ENCODE results near the gene WDR59. TPM values are rescaled to one million over a fixed set of nuclear protein-coding genes. Genes with fewer than 3 reads are reported as not detected.

The WDR59 gene
- total and polyA plus RNA-seq, 2 donors (not counting 3 experiments of a cell fraction or from before 2014, with no cell fraction given) = 51.1 to 60.0 TPM

GRCh38 chr16:75007443-75007842 lies 22.5 kb upstream of the WDR59 start:
- Histone ChIP-seq H3K27me3 (ENCODE audit: control insufficient read depth in 2 of 2, insufficient read depth in 2 of 2, low read length in 2 of 2) (no peaks in the 10 kb centered on the region), H4K20me1 (replicated peaks; ENCODE audit: control insufficient read depth, extremely low read depth, insufficient read depth, low read length) (no peaks in the 10 kb centered on the region), H3K9ac (replicated peaks; ENCODE audit: extremely low read depth, insufficient read depth, low read length) (no peak overlapping the region), H3K4me1 (ENCODE audit: control insufficient read depth, extremely low read depth, insufficient read depth, low read length) (peaks cover 16% of the 10 kb centered on the region), H3K27ac (ENCODE audit: insufficient read depth, low read depth, low read length) (no peak overlapping the region), H3K4me2 (ENCODE audit: insufficient read depth, low read length) (no peak overlapping the region), H3K79me2 (ENCODE audit: control insufficient read depth, insufficient read depth, low read length) (peaks cover 62% of the 10 kb centered on the region), H3K9me3 (replicated peaks; ENCODE audit: control insufficient read depth, insufficient read depth, low read length) (no peaks in the 10 kb centered on the region), H2AFZ (ENCODE audit: low read depth, low read length) (no peak overlapping the region), H3K9me1 (replicated peaks; ENCODE audit: control insufficient read depth, extremely low read depth, insufficient read depth, low read length) (no peaks in the 10 kb centered on the region), H3K36me3 (ENCODE audit: control insufficient read depth in 2 of 2, extremely low read depth in 1 of 2, insufficient read depth in 2 of 2, low read length in 2 of 2) (no peaks in the 10 kb centered on the region), H3K4me3 (replicated peaks in 1 of 3; ENCODE audit: insufficient read depth in 1 of 3, low read depth in 1 of 3, low read length in 3 of 3) (no peak overlapping the region)
- intact Hi-C loops (cut with micrococcal nuclease) = no loop called here
- ChIA-PET CTCF (interaction anchor here (2.0 to 2.2 kb wide), 2 partner anchors 9 to 103 kb away, joined by 6 to 8 read pairs; partner anchors contain the start of gene ZNRF1), POLR2A (no interaction called here)
- dilution Hi-C loops (cut with MboI; ENCODE audit: extremely low pct_ligation_motif_present, low sequenced_read_pairs) = no loop called here
- no TSS peak for BruUV-seq (replicated peaks)
- FAIRE-seq (no peak), DNase-seq (ENCODE audit: low read depth, low spot score) (no peak)
- TF ChIP-seq EZH2 (IDR thresholded peaks at IDR 0.05; ENCODE audit: borderline replicate concordance, low read depth, low read length, severe bottlenecking) (no peak), MYC (IDR thresholded peaks at IDR 0.05; ENCODE audit: low read depth, low read length) (no peak), FOS (IDR thresholded peaks at IDR 0.05; ENCODE audit: borderline replicate concordance, insufficient read depth, low read length) (no peak), POLR2AphosphoS5 (IDR thresholded peaks at IDR 0.05; ENCODE audit: insufficient read depth, low read depth, low read length) (no peak), JUN (IDR thresholded peaks at IDR 0.05; ENCODE audit: borderline replicate concordance, insufficient read depth, insufficient read length, low read depth) (no peak), POLR2A (IDR thresholded peaks at IDR 0.05; ENCODE audit: low read depth, low read length) (no peak), GATA2 (IDR thresholded peaks at IDR 0.05; ENCODE audit: insufficient read depth, insufficient read length, low read depth, low read length) (no peak)
- TF ChIP-seq, protein P1, sequence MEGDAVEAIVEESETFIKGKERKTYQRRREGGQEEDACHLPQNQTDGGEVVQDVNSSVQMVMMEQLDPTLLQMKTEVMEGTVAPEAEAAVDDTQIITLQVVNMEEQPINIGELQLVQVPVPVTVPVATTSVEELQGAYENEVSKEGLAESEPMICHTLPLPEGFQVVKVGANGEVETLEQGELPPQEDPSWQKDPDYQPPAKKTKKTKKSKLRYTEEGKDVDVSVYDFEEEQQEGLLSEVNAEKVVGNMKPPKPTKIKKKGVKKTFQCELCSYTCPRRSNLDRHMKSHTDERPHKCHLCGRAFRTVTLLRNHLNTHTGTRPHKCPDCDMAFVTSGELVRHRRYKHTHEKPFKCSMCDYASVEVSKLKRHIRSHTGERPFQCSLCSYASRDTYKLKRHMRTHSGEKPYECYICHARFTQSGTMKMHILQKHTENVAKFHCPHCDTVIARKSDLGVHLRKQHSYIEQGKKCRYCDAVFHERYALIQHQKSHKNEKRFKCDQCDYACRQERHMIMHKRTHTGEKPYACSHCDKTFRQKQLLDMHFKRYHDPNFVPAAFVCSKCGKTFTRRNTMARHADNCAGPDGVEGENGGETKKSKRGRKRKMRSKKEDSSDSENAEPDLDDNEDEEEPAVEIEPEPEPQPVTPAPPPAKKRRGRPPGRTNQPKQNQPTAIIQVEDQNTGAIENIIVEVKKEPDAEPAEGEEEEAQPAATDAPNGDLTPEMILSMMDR (IDR thresholded peaks at IDR 0.05; ENCODE audit: extremely low read depth in 1 of 2, insufficient read depth in 1 of 2, low read depth in 1 of 2, low read length in 2 of 2) = no peak
